HUES64 (cell line): ENCODE measurements around the gene OR1L4. TPM values are rescaled to one million over a fixed set of nuclear protein-coding genes. Genes with fewer than 3 reads are reported as not detected.

Source experiments
- H3K27ac ChIP-seq: 2 replicates; pipeline ENCODE4 v1.7.0; 2013; ENCODE audit warnings: low read depth, low read length, inconsistent platforms
- H3K27me3 ChIP-seq: 2 replicates; pipeline ENCODE4 v1.6.1; 2013; ENCODE audit warnings: mild to moderate bottlenecking, low read length; ENCODE audit not compliant: insufficient read depth
- H3K36me3 ChIP-seq: 2 replicates; pipeline ENCODE4 v1.6.1; 2013; ENCODE audit warnings: mild to moderate bottlenecking, low read length; ENCODE audit not compliant: insufficient read depth
- H3K4me1 ChIP-seq: 2 replicates; pipeline ENCODE4 v1.6.1; 2013; ENCODE audit warnings: mild to moderate bottlenecking, low read length, moderate library complexity; ENCODE audit not compliant: insufficient read depth
- H3K4me3 ChIP-seq: 2 replicates; pipeline ENCODE4 v1.5.1; 2013; ENCODE audit warnings: mild to moderate bottlenecking, low read length, moderate library complexity
- H3K9ac ChIP-seq: 2 replicates; pipeline ENCODE4 v1.6.1; 2013; ENCODE audit warnings: mild to moderate bottlenecking, low read depth, low read length
- H3K9me3 ChIP-seq: 2 replicates; pipeline ENCODE4 v1.6.1; 2013; ENCODE audit warnings: low read depth, low read length; ENCODE audit not compliant: insufficient read depth
- WGBS: fragments of 150-250, 120-280 bp; methylation state at CpG from one replicate; pipeline ENCODE4 v1.1.7; 2013; ENCODE audit warnings: missing lambda C conversion rate; 5-methylcytosine and 5-hydroxymethylcytosine counted together
- polyA plus RNA-seq, 2 experiments: library from polyadenylated mRNA; stranded (reverse); fragments of 50-300 nt; gene quantifications; one replicate each; pipeline ENCODE4 v1.2.3, GENCODE V29; 2013

Gene OR1L4
- not detected for polyA plus RNA-seq (2013, experiment 1 of 2)
- not detected for polyA plus RNA-seq (2013, experiment 2 of 2)

- WGBS: no CpG with 5 or more reads among the region's 1 CpG
- no peaks in the 10 kb centered on the region for H3K27me3 ChIP-seq
- no peak within 1 kb of the TSS for H3K27ac ChIP-seq
- peaks cover 74% of the 10 kb centered on the region for H3K9me3 ChIP-seq
- H3K4me3 ChIP-seq: no peak within 1 kb of the TSS
- H3K9ac ChIP-seq: no peak within 1 kb of the TSS
- H3K36me3 ChIP-seq: no peaks in the 10 kb centered on the region
- H3K4me1 ChIP-seq: no peaks in the 10 kb centered on the region
These were observed at the start of gene OR1L4 for GRCh38 chr9:122723690-122724089. Gene OR1L4, plus strand, starts transcription at chr9:122723990. Its CDS starts 0 bp downstream, at chr9:122723990.

GRCh38 chr9:122684851-122685250, 38.9 kb upstream of the OR1L4 start:
- Histone ChIP-seq H3K9me3 (peaks cover 92% of the 10 kb centered on the region), H3K9ac (no peak overlapping the region)

GRCh38 chr9:122695696-122696095, 28.1 kb upstream of the OR1L4 start:
- H3K9me3 ChIP-seq: peaks cover 68% of the 10 kb centered on the region
- H3K27ac ChIP-seq: no peak overlapping the region
- H3K9ac ChIP-seq: no peak overlapping the region
- 100% methylated on average over 1 of the region's 1 CpG for WGBS
- no peaks in the 10 kb centered on the region for H3K4me1 ChIP-seq
- H3K36me3 ChIP-seq: no peaks in the 10 kb centered on the region
- no peaks in the 10 kb centered on the region for H3K27me3 ChIP-seq
- H3K4me3 ChIP-seq: no peak overlapping the region

More at GRCh38 chr9:122684851-122685250, 38.9 kb upstream of the OR1L4 start:
- no peaks in the 10 kb centered on the region for H3K36me3 ChIP-seq
- no peaks in the 10 kb centered on the region for H3K4me1 ChIP-seq
- no peaks in the 10 kb centered on the region for H3K27me3 ChIP-seq
- no peak overlapping the region for H3K4me3 ChIP-seq
- H3K27ac ChIP-seq: no peak overlapping the region

- Histone ChIP-seq H3K9me3 (peaks cover 63% of the 10 kb centered on the region), H3K27me3 (no peaks in the 10 kb centered on the region), H3K36me3 (no peaks in the 10 kb centered on the region), H3K27ac (no peak overlapping the region), H3K4me1 (no peaks in the 10 kb centered on the region), H3K9ac (no peak overlapping the region), H3K4me3 (no peak overlapping the region)
- WGBS: 73% methylated on average over 6 of the region's 7 CpGs
These were observed 5.8 kb upstream of the OR1L4 start for GRCh38 chr9:122718038-122718437.

- H3K9ac ChIP-seq: no peak overlapping the region
- 76% methylated on average over 4 of the region's 4 CpGs for WGBS
- peaks cover 72% of the 10 kb centered on the region for H3K9me3 ChIP-seq
- H3K4me3 ChIP-seq: no peak overlapping the region
- H3K4me1 ChIP-seq: no peaks in the 10 kb centered on the region
- H3K27me3 ChIP-seq: no peaks in the 10 kb centered on the region
- H3K27ac ChIP-seq: no peak overlapping the region
- H3K36me3 ChIP-seq: no peaks in the 10 kb centered on the region
These were observed 4.6 kb upstream of the OR1L4 start for GRCh38 chr9:122719218-122719617.

- Histone ChIP-seq H3K4me3 (no peak within 1 kb of the TSS), H3K27ac (no peak within 1 kb of the TSS), H3K9me3 (peaks cover 69% of the 10 kb centered on the region), H3K9ac (no peak within 1 kb of the TSS), H3K27me3 (no peaks in the 10 kb centered on the region), H3K4me1 (no peaks in the 10 kb centered on the region), H3K36me3 (no peaks in the 10 kb centered on the region)
- WGBS: 81% methylated on average over 6 of the region's 6 CpGs
These were observed 18.2 kb downstream of the OR1L4 start, which contains the start of gene OR1L6 for GRCh38 chr9:122742003-122742402. Gene OR1L6, plus strand, starts transcription at chr9:122742303. Its CDS starts 7,545 bp downstream, at chr9:122749848.

- no peak overlapping the region for H3K27ac ChIP-seq
- H3K36me3 ChIP-seq: no peaks in the 10 kb centered on the region
- no peak overlapping the region for H3K9ac ChIP-seq
- no peak overlapping the region for H3K4me3 ChIP-seq
- no peaks in the 10 kb centered on the region for H3K4me1 ChIP-seq
- H3K9me3 ChIP-seq: peaks cover 76% of the 10 kb centered on the region
- WGBS: 43% methylated on average over 2 of the region's 2 CpGs
- H3K27me3 ChIP-seq: no peaks in the 10 kb centered on the region
These were observed 31.0 kb downstream of the OR1L4 start for GRCh38 chr9:122754825-122755224.

- no peak overlapping the region for H3K9ac ChIP-seq
- no peak overlapping the region for H3K27ac ChIP-seq
- WGBS: 84% methylated on average over 4 of the region's 4 CpGs
- no peaks in the 10 kb centered on the region for H3K27me3 ChIP-seq
- H3K4me3 ChIP-seq: no peak overlapping the region
- H3K36me3 ChIP-seq: no peaks in the 10 kb centered on the region
- H3K4me1 ChIP-seq: no peaks in the 10 kb centered on the region
- peaks cover 24% of the 10 kb centered on the region for H3K9me3 ChIP-seq
These were observed 44.0 kb downstream of the OR1L4 start for GRCh38 chr9:122767817-122768216.
